ENCODE measurements around the gene CA6.

GRCh38 chr1:8969937-8970336 lies 24.3 kb downstream of the CA6 start:
- no peak for TF ChIP-seq CTCF (conservative IDR thresholded peaks at IDR 0.05; ENCODE audit: low read length)
- TF ChIP-seq EZH2phosphoT487 (IDR thresholded peaks at IDR 0.05; ENCODE audit: borderline replicate concordance) = no peak

Data from Loucy (cell line).